Heart left ventricle (tissue), 16 donors: ENCODE measurements around the gene CDKN1C. TPM values are rescaled to one million over a fixed set of nuclear protein-coding genes. Genes with fewer than 3 reads are reported as not detected.

Experiments used
- ATAC-seq, 4 donors: fragments of 200-7000 bp; cut with Tn5 transposase; one replicate each; pipeline ENCODE4 v1.9.1; 2020 to 2022; ENCODE audit warnings: moderate library complexity in 4 of 4, mild to moderate bottlenecking in 3 of 4, moderate number of reproducible peaks in 1 of 4
- DNase-seq, 5 donors: peaks; one replicate each; pipeline ENCODE4 v3.0.0-alpha.2; 2020
- H3K27ac ChIP-seq, 12 donors: fragments of 200-600 bp; sonication (generic) in 4 of 12; one replicate each; pipeline versions ENCODE4 v1.5.0 to v1.8.0; 2016 to 2022; ENCODE audit warnings: mild to moderate bottlenecking in 2 of 12
- H3K27me3 ChIP-seq, 9 donors: fragments of 200-600 bp; sonication (generic) in 2 of 9; one replicate each; pipeline versions ENCODE4 v1.5.1 to v1.8.0; 2016 to 2022; ENCODE audit warnings: mild to moderate bottlenecking in 3 of 9
- H3K36me3 ChIP-seq, 9 donors: fragments of 200-600 bp; sonication (generic) in 2 of 9; one replicate each; pipeline versions ENCODE4 v1.5.0 to v1.8.0; 2018 to 2022; ENCODE audit warnings: mild to moderate bottlenecking in 2 of 9
- H3K4me1 ChIP-seq, 12 donors: fragments of 200-600 bp; sonication (generic) in 4 of 12; one replicate each; pipeline versions ENCODE4 v1.5.0 to v1.8.0; 2016 to 2022; ENCODE audit warnings: mild to moderate bottlenecking in 3 of 12
- H3K4me3 ChIP-seq, 12 donors: fragments of 200-600 bp; sonication (generic) in 4 of 12; one replicate each; pipeline versions ENCODE4 v1.5.0 to v1.8.0; 2017 to 2022; ENCODE audit warnings: mild to moderate bottlenecking in 9 of 12, moderate library complexity in 4 of 12
- H3K9me3 ChIP-seq, 12 donors: fragments of 200-600 bp; sonication (generic) in 4 of 12; one replicate each; pipeline versions ENCODE4 v1.5.0 to v1.8.0; 2016 to 2022; ENCODE audit warnings: mild to moderate bottlenecking in 1 of 12
- POLR2A ChIP-seq, 2 donors: fragments of 450-650 bp; IDR thresholded peaks; one replicate each; pipeline ENCODE4 v1.6.1; 2017; ENCODE audit warnings: antibody characterized with exemption in 2 of 2, mild to moderate bottlenecking in 2 of 2, moderate library complexity in 2 of 2
- WGBS, 4 donors: extraction: QIAGEN DNeasy Blood & Tissue Kit in 2 of 4; methylation state at CpG; one replicate each; pipeline versions ENCODE4 v1.1.5 to v1.1.7; 2013 to 2018; 5-methylcytosine and 5-hydroxymethylcytosine counted together
- intact Hi-C, 10 donors: fragments of 100-400 bp; cut with DNase I; formaldehyde crosslinking; loops; one replicate each; pipeline versions ENCODE4 v1.11.1 to v1.14.2; 2022
- polyA plus RNA-seq, 2 donors: library from polyadenylated mRNA; stranded (reverse); fragments of 200-250 nt; gene quantifications; one replicate each; pipeline ENCODE4 v1.2.3, GENCODE V29; 2013
- total RNA-seq, 9 donors: library from RNA; depleted of rRNA in 2 of 9; stranded (reverse); fragments of >200 nt in 2 of 9; fragmentation: NEBNext Ultra II Directional in 3 of 9; extraction: Animal tissue kit (Norgen Biotek cat#: 25700) in 3 of 9; gene quantifications; one replicate each; pipeline versions ENCODE4 v1.1.0 to v1.2.4, GENCODE V29; 2016 to 2023
- TF ChIP-seq, protein P1 (sequence below), 12 donors: fragments of 200-600 bp; sonication (generic) in 4 of 12; IDR thresholded peaks; one replicate each; pipeline versions ENCODE4 v1.5.0 to v1.8.0; 2018 to 2022; ENCODE audit warnings: antibody characterized with exemption in 12 of 12, mild to moderate bottlenecking in 5 of 12
- donor health status: ischemic (EF 13 %, LVEDD 7.1; RV severe dilation, severe dysfunction).
- donor health status: healthy with polysubstance abuse.
- donor health status: DM: no; HTN: yes; CAD: no.
- donor health status: DM: no; HTN: no; CAD: no.
- donor health status: ischemic (EF 25% LVEDD 6.9; RV normal size, moderate dysfunction).
- donor health status: ischemic (EF 25% LVEDD 5.7; RV mildly dilated, moderate dysfunction).
- donor health status: healthy.
- donor health status: DM: yes; HTN: yes; CAD: no.
- donor health status: ischemic (EF 35%, LVEDD 5.7; RV mildly dilated, moderate dysfunction).
- donor health status: nonischemic (EF 11% LVEDD 7.7; RV severe dilation, severe dysfunction).
- donor health status: DM: yes; HTN: yes; CAD: no.
- donor health status: PGD.
- donor health status: ischemic (EF 29% LVEDD 5.4; RV normal size, mild dysfunction).
- donor health status: nonischemic (EF 23%, LVEDD 6.1; RV moderate dilation, normal function).

Gene CDKN1C
- total and polyA plus RNA-seq, 11 donors: 18.8 to 42.5 (median 33.4) TPM

DNA sequence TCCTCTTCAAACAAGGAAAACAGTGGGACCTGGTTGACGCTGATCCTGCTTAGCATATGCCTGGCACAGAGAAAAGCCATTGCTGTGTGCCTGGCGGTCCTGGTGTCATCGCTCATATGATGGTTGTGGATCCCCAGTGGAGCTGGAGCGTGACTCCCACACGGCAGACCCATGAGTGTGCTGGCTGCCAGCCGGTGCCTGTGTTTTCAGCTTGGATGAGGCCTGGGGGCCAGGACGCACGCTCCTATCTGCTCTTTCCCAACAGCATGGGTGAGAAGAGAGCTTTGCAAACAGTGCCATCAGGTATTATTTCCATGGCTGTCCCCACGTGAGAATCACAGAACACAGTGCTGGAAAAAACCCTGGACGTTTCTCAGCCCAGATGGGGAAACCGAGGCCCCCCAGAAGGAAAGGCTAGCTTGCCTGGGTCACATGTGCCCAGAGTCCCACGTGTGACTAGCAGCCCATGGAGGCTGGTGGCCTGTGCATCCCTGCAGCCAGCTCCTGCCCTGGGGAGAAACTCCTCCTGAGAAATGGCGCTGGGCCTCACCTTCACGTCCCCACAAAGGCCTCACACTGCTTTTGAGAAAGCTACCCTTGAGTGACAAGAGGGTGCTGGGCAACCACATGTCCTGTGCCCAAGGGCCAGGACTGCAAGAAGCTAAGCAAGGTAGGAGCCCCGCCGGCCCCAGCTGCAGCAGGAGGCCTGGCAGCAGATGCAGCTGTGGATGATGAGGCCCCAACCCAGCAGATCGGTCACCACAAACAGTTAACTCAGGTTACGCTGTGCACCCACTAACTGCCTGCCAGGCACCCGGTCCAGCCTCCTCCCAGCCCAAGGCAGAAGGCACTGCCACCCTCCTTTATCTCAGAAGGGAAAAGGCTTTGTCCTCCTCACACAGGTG is 4.2 kb downstream of the CDKN1C start:
- 83 to 90% (median 85%) methylated on average over 11 to 19 of the region's 19 CpGs for WGBS, 4 donors
- no peak for TF ChIP-seq POLR2A (IDR thresholded peaks at IDR 0.05)
- TF ChIP-seq, protein P1, sequence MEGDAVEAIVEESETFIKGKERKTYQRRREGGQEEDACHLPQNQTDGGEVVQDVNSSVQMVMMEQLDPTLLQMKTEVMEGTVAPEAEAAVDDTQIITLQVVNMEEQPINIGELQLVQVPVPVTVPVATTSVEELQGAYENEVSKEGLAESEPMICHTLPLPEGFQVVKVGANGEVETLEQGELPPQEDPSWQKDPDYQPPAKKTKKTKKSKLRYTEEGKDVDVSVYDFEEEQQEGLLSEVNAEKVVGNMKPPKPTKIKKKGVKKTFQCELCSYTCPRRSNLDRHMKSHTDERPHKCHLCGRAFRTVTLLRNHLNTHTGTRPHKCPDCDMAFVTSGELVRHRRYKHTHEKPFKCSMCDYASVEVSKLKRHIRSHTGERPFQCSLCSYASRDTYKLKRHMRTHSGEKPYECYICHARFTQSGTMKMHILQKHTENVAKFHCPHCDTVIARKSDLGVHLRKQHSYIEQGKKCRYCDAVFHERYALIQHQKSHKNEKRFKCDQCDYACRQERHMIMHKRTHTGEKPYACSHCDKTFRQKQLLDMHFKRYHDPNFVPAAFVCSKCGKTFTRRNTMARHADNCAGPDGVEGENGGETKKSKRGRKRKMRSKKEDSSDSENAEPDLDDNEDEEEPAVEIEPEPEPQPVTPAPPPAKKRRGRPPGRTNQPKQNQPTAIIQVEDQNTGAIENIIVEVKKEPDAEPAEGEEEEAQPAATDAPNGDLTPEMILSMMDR (IDR thresholded peaks at IDR 0.05): no peak
- Histone ChIP-seq H3K4me1 (peaks cover 0 to 31% (median 14%) of the 10 kb centered on the region in 12 donors), H3K27me3 (peaks cover 0 to 14% (median 0%) of the 10 kb centered on the region in 9 donors), H3K36me3 (peaks cover 0 to 4% (median 0%) of the 10 kb centered on the region in 9 donors), H3K9me3 (peaks cover 0 to 9% (median 0%) of the 10 kb centered on the region in 12 donors), H3K27ac (peak overlapping the region in 6 of 12 donors; percentile 9 to 78 (median 28)), H3K4me3 (peak overlapping the region in 1 of 12 donors; percentile 18)
- DNase-seq (no peak), ATAC-seq (no peak)
- intact Hi-C loops: loop anchor here in 7 of 10 donors (5.0 to 10.0 kb wide), 7 partner anchors 44 to 197 kb away; partner anchors contain the start of gene KCNQ1OT1 (in 4 of the 7)

DNA sequence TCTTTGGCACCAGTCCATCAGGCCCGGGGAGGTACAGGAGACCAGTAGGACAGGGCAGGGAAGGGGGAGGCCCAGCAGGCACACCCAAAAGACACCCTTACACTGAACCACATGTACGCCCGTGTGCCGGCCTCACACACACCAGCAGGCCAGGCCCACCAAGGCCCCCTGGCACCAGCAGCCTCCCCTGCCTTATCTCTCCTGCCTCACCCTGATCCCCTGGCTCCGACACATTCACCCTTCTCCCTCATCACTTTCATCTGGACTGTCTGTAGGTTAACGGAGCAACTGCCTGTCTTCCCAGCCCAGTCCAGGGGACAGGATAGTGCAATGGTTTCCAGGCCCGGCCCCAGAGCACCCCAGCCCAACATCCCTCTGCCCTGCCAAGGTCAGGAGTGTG is 4.9 kb downstream of the CDKN1C start:
- no peak overlapping the region for H3K4me3 ChIP-seq
- H3K27me3 ChIP-seq: peaks cover 0 to 14% (median 0%) of the 10 kb centered on the region in 9 donors
- intact Hi-C loops: loop anchor here in 7 of 10 donors (5.0 to 10.0 kb wide), 7 partner anchors 43 to 196 kb away; partner anchors contain the start of gene KCNQ1OT1 (in 4 of the 7)
- no peak for ATAC-seq
- 80 to 87% (median 82%) methylated on average over 7 of the region's 7 CpGs for WGBS, 4 donors
- TF ChIP-seq POLR2A (IDR thresholded peaks at IDR 0.05): no peak
- TF ChIP-seq, protein P1 (IDR thresholded peaks at IDR 0.05): no peak
- no peak for DNase-seq
- no peak overlapping the region for H3K27ac ChIP-seq
- peaks cover 0 to 28% (median 12%) of the 10 kb centered on the region in 12 donors for H3K4me1 ChIP-seq
- peaks cover 0 to 4% (median 0%) of the 10 kb centered on the region in 9 donors for H3K36me3 ChIP-seq
- peaks cover 0 to 9% (median 0%) of the 10 kb centered on the region in 12 donors for H3K9me3 ChIP-seq

DNA sequence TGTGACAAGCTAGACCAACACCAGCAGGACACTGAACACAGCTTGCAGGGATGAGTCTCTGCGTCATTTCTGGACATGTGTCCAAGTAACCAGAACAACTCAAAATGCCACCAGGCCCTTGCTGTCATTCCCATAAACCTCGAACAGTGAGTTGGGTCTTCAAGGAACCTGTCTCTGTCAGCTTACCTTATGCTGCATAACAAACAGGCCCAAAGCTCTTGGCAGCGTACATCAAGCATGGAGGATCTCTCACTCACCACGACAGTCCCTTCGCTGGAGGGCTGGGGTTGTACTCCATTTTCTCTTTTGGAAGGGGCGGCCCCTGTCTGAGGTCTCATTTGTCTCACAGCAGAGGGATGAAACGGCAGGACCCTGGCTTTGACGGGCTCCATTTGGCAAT is 6.8 kb downstream of the CDKN1C start:
- Histone ChIP-seq H3K36me3 (peaks cover 0 to 4% (median 0%) of the 10 kb centered on the region in 9 donors), H3K4me3 (no peak overlapping the region), H3K4me1 (peaks cover 0 to 20% (median 9%) of the 10 kb centered on the region in 12 donors), H3K27ac (no peak overlapping the region), H3K27me3 (peaks cover 0 to 6% (median 0%) of the 10 kb centered on the region in 9 donors), H3K9me3 (peaks cover 0 to 16% (median 0%) of the 10 kb centered on the region in 12 donors)
- intact Hi-C loops: loop anchor here in 2 of 10 donors (5.0 to 10.0 kb wide), 2 partner anchors 36 to 64 kb away; no protein-coding TSS in a partner anchor
- 95 to 97% (median 96%) methylated on average over 2 to 8 of the region's 8 CpGs for WGBS, 4 donors
- DNase-seq (no peak), ATAC-seq (no peak)
- no peak for TF ChIP-seq POLR2A (IDR thresholded peaks at IDR 0.05)
- TF ChIP-seq, protein P1 (IDR thresholded peaks at IDR 0.05): no peak

DNA sequence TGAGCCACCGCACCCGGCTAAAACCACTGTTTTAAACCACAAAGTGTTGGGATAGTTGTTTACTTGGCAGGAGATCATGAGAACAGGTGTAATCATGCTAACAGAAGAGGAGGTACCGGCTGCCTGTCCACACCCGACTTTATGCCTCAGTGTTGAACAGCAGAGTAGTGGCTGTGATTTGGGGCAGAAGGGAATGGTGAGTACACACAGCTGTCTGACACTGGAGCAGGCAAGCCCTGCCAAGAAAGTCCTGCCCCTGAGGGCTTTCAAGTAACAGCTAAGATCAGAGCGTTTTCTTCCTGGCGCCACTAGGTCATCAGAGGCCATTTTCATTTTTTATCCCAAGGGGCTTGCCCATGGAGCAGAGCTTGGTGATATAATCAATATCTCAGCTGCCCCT is 8.1 kb downstream of the CDKN1C start:
- Histone ChIP-seq H3K4me3 (no peak overlapping the region), H3K27ac (no peak overlapping the region), H3K27me3 (peaks cover 0 to 4% (median 0%) of the 10 kb centered on the region in 9 donors), H3K4me1 (peaks cover 0 to 11% (median 2%) of the 10 kb centered on the region in 12 donors), H3K9me3 (peaks cover 0 to 16% (median 0%) of the 10 kb centered on the region in 12 donors), H3K36me3 (no peaks in the 10 kb centered on the region)
- ATAC-seq (no peak), DNase-seq (no peak)
- TF ChIP-seq, protein P1 (IDR thresholded peaks at IDR 0.05): no peak
- no peak for TF ChIP-seq POLR2A (IDR thresholded peaks at IDR 0.05)
- WGBS, 4 donors: 84 to 92% (median 86%) methylated on average over 6 of the region's 6 CpGs
- intact Hi-C loops: loop anchor here in 2 of 10 donors (5.0 to 10.0 kb wide), 2 partner anchors 35 to 63 kb away; no protein-coding TSS in a partner anchor
